HEK293T (cell line): ENCODE measurements around the gene PHKG2.

Experiments used
- FOXA1 ChIP-seq: fragments of 450-650 bp; IDR thresholded peaks from 2 replicates; pipeline ENCODE4 v1.6.1; 2016; ENCODE audit warnings: mild to moderate bottlenecking
- HDGF ChIP-seq: fragments of 450-650 bp; IDR thresholded peaks from 2 replicates; pipeline ENCODE4 v1.6.1; 2017; ENCODE audit warnings: antibody characterized with exemption, borderline replicate concordance

GRCh38 chr16:30787613-30788378, 39.6 kb downstream of the PHKG2 start:
- TF ChIP-seq FOXA1 (no peak), HDGF (no peak)
